GM13977 (cell line): ENCODE results near the gene P2RX7.

ENCODE experiments used
- DNase-seq: peaks from one replicate; pipeline ENCODE4 v3.0.0; 2012; ENCODE audit warnings: low spot score
- in situ Hi-C: fragments of 300-500 bp; cut with MboI; formaldehyde crosslinking; loops from one replicate; pipeline ENCODE4 v1.12.0; 2022; ENCODE audit warnings: low sequenced_read_pairs, low pct_unique_long_range_greater_than_20kb, mixed read lengths, inconsistent platforms; ENCODE audit not compliant: unreplicated experiment
- TF ChIP-seq, protein P1 (sequence below): IDR thresholded peaks from 2 replicates; pipeline ENCODE4 v1.5.1; 2012; ENCODE audit warnings: mild to moderate bottlenecking, control low read depth; ENCODE audit not compliant: insufficient read depth; ENCODE audit errors: extremely low read depth, missing control alignments

The P2RX7 gene

DNA sequence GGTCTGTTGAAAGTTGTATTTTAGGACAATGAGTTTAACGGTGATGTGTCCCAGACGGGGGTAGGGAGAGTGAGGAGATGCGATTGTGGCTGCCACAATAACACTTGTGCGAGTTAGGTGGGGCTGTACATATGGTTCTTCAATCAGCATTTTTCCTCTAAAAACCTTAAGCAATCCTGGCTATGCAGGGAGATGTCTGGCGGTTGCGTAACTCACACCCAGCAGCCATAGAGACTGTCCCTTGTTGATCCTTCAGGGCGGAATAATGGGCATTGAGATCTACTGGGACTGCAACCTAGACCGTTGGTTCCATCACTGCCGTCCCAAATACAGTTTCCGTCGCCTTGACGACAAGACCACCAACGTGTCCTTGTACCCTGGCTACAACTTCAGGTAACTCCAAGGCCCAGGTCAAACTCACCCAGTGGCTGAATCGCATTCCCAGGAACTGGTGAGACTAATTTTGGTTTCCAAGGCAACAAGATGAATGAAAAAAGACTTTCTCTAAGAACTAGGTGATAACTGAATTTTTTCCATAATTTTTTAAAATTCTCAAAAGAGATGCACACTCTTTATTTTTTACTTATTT lies 34.6 kb downstream of the P2RX7 start:
- TF ChIP-seq, protein P1, sequence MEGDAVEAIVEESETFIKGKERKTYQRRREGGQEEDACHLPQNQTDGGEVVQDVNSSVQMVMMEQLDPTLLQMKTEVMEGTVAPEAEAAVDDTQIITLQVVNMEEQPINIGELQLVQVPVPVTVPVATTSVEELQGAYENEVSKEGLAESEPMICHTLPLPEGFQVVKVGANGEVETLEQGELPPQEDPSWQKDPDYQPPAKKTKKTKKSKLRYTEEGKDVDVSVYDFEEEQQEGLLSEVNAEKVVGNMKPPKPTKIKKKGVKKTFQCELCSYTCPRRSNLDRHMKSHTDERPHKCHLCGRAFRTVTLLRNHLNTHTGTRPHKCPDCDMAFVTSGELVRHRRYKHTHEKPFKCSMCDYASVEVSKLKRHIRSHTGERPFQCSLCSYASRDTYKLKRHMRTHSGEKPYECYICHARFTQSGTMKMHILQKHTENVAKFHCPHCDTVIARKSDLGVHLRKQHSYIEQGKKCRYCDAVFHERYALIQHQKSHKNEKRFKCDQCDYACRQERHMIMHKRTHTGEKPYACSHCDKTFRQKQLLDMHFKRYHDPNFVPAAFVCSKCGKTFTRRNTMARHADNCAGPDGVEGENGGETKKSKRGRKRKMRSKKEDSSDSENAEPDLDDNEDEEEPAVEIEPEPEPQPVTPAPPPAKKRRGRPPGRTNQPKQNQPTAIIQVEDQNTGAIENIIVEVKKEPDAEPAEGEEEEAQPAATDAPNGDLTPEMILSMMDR, result no peak
- in situ Hi-C loops, result no loop called here
- no peak for DNase-seq

DNA sequence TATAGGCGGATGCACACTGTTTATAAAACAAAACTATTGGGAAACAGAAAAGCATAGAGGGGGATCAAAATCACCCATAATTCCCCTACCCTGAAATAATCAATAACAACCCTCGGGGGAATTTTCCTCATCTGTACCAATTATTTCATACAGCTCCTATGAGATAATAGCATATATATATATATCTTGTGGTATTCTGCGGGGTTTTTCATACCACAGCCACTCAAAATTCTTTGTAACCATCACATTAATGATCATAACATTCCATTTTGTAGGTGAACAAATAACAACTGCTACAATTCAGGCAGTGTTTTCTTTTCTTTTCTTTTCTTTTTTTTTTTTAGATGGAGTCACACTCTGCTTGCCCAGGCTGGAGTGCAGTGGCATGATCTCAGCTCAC lies 35.3 kb downstream of the P2RX7 start:
- no peak for DNase-seq
- in situ Hi-C loops, result no loop called here
- TF ChIP-seq, protein P1, result no peak

DNA sequence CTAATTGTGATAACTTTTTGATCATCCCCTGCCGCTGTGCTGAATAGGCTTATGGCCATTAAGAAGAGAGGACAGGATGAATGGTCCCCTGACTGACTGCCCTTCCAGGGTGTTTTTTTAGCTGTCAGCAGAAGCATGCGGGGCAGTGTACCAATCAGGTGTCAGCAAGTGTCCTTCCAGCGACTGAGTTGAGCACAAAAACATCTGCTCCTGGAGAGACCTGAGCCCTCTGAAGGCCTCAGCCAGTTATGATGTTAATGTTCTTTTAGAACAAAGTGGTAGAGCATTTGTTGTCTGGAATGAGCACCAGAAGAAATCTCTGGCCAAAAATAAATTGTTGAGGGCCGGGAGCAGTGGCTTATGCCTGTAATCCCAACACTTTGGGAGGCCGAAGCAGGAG lies 37.5 kb downstream of the P2RX7 start:
- in situ Hi-C loops, result no loop called here
- no peak for DNase-seq
- TF ChIP-seq, protein P1, result no peak

- TF ChIP-seq, protein P1, result no peak
- DNase-seq, result no peak
- in situ Hi-C loops, result no loop called here
Measured at GRCh38 chr12:121170611-121171260, 38.1 kb downstream of the P2RX7 start.

DNA sequence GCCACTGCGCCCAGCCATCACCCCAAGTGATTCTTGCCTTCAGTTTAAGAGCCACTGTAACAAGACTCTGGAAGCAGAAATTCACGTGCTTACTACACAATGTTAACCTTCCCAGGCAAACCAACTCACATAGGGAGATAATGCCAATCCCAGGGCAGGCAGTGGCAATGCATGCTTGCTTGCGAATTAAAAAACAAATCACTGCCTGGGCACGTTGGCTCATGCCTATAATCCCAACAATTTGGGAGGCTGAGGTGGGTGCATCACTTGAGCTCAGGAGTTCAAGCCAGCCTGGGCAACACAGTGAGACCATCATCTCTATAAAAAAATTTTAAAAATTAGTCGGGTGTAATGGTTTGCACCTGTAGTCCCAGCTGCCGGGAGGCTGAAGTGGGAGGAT lies 39.5 kb downstream of the P2RX7 start:
- in situ Hi-C loops, result no loop called here
- TF ChIP-seq, protein P1, result no peak

GRCh38 chr12:121175383-121176119 lies 42.9 kb downstream of the P2RX7 start:
- in situ Hi-C loops, result no loop called here
- TF ChIP-seq, protein P1, result no peak
- no peak for DNase-seq

More for the DNA sequence above, 39.5 kb downstream of the P2RX7 start:
- DNase-seq, result no peak
